ENCODE measurements around the gene STX11.

Gene STX11

DNA sequence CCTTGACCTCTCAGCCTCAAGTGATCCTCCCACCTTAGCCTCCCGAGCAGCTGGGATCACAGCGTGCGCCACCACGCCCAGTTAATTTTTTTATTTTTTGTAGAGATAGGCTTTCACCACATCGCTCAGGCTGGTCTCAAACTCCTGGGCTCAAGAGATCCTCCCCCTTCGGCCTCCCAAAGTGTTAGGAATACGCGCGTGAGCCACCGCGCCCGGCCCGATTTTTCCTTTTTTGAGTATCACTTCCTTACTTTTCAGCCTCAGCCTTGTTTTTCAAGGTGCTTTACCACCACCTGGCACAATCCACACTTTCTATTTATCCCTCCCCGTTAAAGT is 791 bp upstream of the STX11 start:
- Histone ChIP-seq H3K18ac (ENCODE audit: low read depth in 1 of 2, low read length in 2 of 2) (peak overlapping the region in 1 of 2 experiments; percentile 8), H3K27me3 (ENCODE audit: control insufficient read depth in 1 of 2, insufficient read depth in 1 of 2, low read length in 2 of 2) (peaks cover 0 to 15% of the 10 kb centered on the region in 2 experiments), H3K4ac (ENCODE audit: low read depth in 1 of 2, low read length in 2 of 2) (no peak overlapping the region), H2AK5ac (ENCODE audit: low read length, severe bottlenecking) (no peak overlapping the region), H3K4me1 (ENCODE audit: control insufficient read depth, insufficient read depth, low read depth, low read length) (peaks cover 7% of the 10 kb centered on the region), H3K9ac (ENCODE audit: low read length) (no peak overlapping the region), H2BK15ac (ENCODE audit: low read depth, poor library complexity, severe bottlenecking) (no peak overlapping the region), H4K8ac (ENCODE audit: low read length) (no peak overlapping the region), H3K36me3 (ENCODE audit: control insufficient read depth in 1 of 2, insufficient read depth in 2 of 2, low read depth in 1 of 2, low read length in 2 of 2) (no peaks in the 10 kb centered on the region), H3K23ac (ENCODE audit: low read length in 2 of 2) (no peak overlapping the region), H3K9me3 (ENCODE audit: control insufficient read depth, low read length) (no peaks in the 10 kb centered on the region), H3K4me2 (ENCODE audit: low read length, poor library complexity, severe bottlenecking) (peak overlapping the region; percentile 99), H3K27ac (ENCODE audit: low read length, poor library complexity, severe bottlenecking) (no peak overlapping the region), H3K79me1 (replicated peaks; ENCODE audit: low read length, poor library complexity, severe bottlenecking) (peaks cover 2% of the 10 kb centered on the region), H4K91ac (ENCODE audit: low read length) (no peak overlapping the region), H2AFZ (ENCODE audit: low read depth, low read length) (peak overlapping the region; percentile 91), H3K4me3 (ENCODE audit: insufficient read depth in 1 of 2, low read depth in 1 of 2, low read length in 2 of 2) (peak overlapping the region; percentile 77 to 87), H2BK12ac (ENCODE audit: low read length in 2 of 2) (no peak overlapping the region), H2BK5ac (ENCODE audit: low read depth, low read length, poor library complexity, severe bottlenecking) (no peak overlapping the region), H2BK120ac (ENCODE audit: low read depth, low read length) (no peak overlapping the region), H3K14ac (ENCODE audit: low read length in 2 of 2) (no peak overlapping the region)
- WGBS = 83% methylated on average over 7 of the region's 14 CpGs
- DNase-seq = no peak

DNA sequence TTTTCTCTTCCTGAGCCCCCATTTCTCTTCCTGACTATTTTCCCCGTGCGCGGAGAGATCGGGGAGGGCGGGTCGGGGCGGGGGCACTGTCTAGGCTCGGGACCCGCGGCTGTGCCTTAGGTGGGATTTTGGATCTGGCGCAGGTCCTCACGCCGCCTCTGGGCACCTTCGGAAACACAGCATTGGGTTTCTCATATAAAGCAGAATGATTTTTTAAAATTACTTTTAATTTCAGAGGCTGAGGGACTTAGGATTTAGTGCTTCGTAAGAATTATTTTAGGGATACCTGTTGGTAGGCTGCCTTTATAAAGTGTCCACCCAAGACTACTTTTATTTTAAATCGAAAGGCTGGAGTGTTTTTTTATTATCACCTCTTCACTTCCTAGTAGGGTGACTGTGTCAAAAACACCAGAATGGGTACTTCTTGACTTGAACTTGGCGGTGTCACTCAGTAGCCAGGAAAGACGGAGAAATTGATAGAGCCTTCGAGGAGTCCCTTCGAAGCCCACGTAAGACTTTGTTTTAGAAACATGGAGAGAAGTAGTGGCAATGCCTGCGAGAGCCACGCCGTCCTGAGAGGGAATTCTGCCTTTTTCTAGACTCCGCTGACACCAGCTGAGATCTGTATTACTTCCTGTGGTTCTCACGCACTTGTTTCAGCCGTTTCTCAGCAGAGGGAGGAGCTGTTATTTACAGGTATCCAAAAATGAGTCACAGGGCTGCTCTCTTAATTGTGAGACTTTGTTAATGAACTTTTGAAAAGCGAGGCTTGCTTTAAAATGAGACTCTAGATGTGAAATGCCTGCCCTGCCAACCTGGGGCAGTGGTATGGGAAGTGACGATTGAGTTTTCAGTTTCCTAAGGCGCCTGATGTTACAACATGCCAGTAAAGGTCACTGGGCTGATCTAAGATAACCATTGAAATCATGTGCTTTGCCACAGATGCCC is 667 bp downstream of the STX11 start:
- H2BK5ac ChIP-seq (ENCODE audit: low read depth, low read length, poor library complexity, severe bottlenecking) = no peak overlapping the region
- no peak overlapping the region for H3K23ac ChIP-seq (ENCODE audit: low read length in 2 of 2)
- no peak overlapping the region for H2BK120ac ChIP-seq (ENCODE audit: low read depth, low read length)
- H3K18ac ChIP-seq (ENCODE audit: low read depth in 1 of 2, low read length in 2 of 2) = peak overlapping the region in 1 of 2 experiments; percentile 34
- no peak overlapping the region for H4K8ac ChIP-seq (ENCODE audit: low read length)
- peaks cover 0 to 15% of the 10 kb centered on the region in 2 experiments for H3K27me3 ChIP-seq (ENCODE audit: control insufficient read depth in 1 of 2, insufficient read depth in 1 of 2, low read length in 2 of 2)
- DNase-seq = peak; percentile 37
- H3K9ac ChIP-seq (ENCODE audit: low read length) = peak overlapping the region; percentile 66
- H3K14ac ChIP-seq (ENCODE audit: low read length in 2 of 2) = no peak overlapping the region
- 13% methylated on average over 24 of the region's 30 CpGs for WGBS
- H3K4me1 ChIP-seq (ENCODE audit: control insufficient read depth, insufficient read depth, low read depth, low read length) = peaks cover 7% of the 10 kb centered on the region
- H3K4ac ChIP-seq (ENCODE audit: low read depth in 1 of 2, low read length in 2 of 2) = no peak overlapping the region
- H3K4me2 ChIP-seq (ENCODE audit: low read length, poor library complexity, severe bottlenecking) = peak overlapping the region; percentile 99
- H3K36me3 ChIP-seq (ENCODE audit: control insufficient read depth in 1 of 2, insufficient read depth in 2 of 2, low read depth in 1 of 2, low read length in 2 of 2) = no peaks in the 10 kb centered on the region
- no peak overlapping the region for H2BK12ac ChIP-seq (ENCODE audit: low read length in 2 of 2)
- no peak overlapping the region for H3K27ac ChIP-seq (ENCODE audit: low read length, poor library complexity, severe bottlenecking)
- peaks cover 2% of the 10 kb centered on the region for H3K79me1 ChIP-seq (replicated peaks; ENCODE audit: low read length, poor library complexity, severe bottlenecking)
- H3K4me3 ChIP-seq (ENCODE audit: insufficient read depth in 1 of 2, low read depth in 1 of 2, low read length in 2 of 2) = peak overlapping the region; percentile 77 to 87
- H2BK15ac ChIP-seq (ENCODE audit: low read depth, poor library complexity, severe bottlenecking) = no peak overlapping the region
- no peaks in the 10 kb centered on the region for H3K9me3 ChIP-seq (ENCODE audit: control insufficient read depth, low read length)
- H2AK5ac ChIP-seq (ENCODE audit: low read length, severe bottlenecking) = no peak overlapping the region
- H4K91ac ChIP-seq (ENCODE audit: low read length) = no peak overlapping the region
- H2AFZ ChIP-seq (ENCODE audit: low read depth, low read length) = peak overlapping the region; percentile 51

GRCh38 chr6:144152334-144152900 is 2.1 kb downstream of the STX11 start:
- Histone ChIP-seq H3K79me1 (replicated peaks; ENCODE audit: low read length, poor library complexity, severe bottlenecking) (peaks cover 7% of the 10 kb centered on the region), H4K91ac (ENCODE audit: low read length) (no peak overlapping the region), H3K36me3 (ENCODE audit: control insufficient read depth in 1 of 2, insufficient read depth in 2 of 2, low read depth in 1 of 2, low read length in 2 of 2) (no peaks in the 10 kb centered on the region), H2BK15ac (ENCODE audit: low read depth, poor library complexity, severe bottlenecking) (no peak overlapping the region), H3K23ac (ENCODE audit: low read length in 2 of 2) (no peak overlapping the region), H3K18ac (ENCODE audit: low read depth in 1 of 2, low read length in 2 of 2) (no peak overlapping the region), H2BK120ac (ENCODE audit: low read depth, low read length) (no peak overlapping the region), H3K9me3 (ENCODE audit: control insufficient read depth, low read length) (no peaks in the 10 kb centered on the region), H3K4ac (ENCODE audit: low read depth in 1 of 2, low read length in 2 of 2) (no peak overlapping the region), H2BK12ac (ENCODE audit: low read length in 2 of 2) (no peak overlapping the region), H4K8ac (ENCODE audit: low read length) (no peak overlapping the region), H3K14ac (ENCODE audit: low read length in 2 of 2) (no peak overlapping the region), H3K27me3 (ENCODE audit: control insufficient read depth in 1 of 2, insufficient read depth in 1 of 2, low read length in 2 of 2) (peaks cover 0 to 15% of the 10 kb centered on the region in 2 experiments), H3K9ac (ENCODE audit: low read length) (no peak overlapping the region), H3K27ac (ENCODE audit: low read length, poor library complexity, severe bottlenecking) (no peak overlapping the region), H2AFZ (ENCODE audit: low read depth, low read length) (no peak overlapping the region), H2BK5ac (ENCODE audit: low read depth, low read length, poor library complexity, severe bottlenecking) (no peak overlapping the region), H3K4me2 (ENCODE audit: low read length, poor library complexity, severe bottlenecking) (no peak overlapping the region), H2AK5ac (ENCODE audit: low read length, severe bottlenecking) (no peak overlapping the region), H3K4me1 (ENCODE audit: control insufficient read depth, insufficient read depth, low read depth, low read length) (peaks cover 12% of the 10 kb centered on the region), H3K4me3 (ENCODE audit: insufficient read depth in 1 of 2, low read depth in 1 of 2, low read length in 2 of 2) (peak overlapping the region in 1 of 2 experiments; percentile 15)
- 96% methylated on average over 6 of the region's 6 CpGs for WGBS
- DNase-seq = no peak

- no peak for DNase-seq
- Histone ChIP-seq H3K9ac (ENCODE audit: low read length) (no peak overlapping the region), H2BK120ac (ENCODE audit: low read depth, low read length) (no peak overlapping the region), H3K4ac (ENCODE audit: low read depth in 1 of 2, low read length in 2 of 2) (no peak overlapping the region), H2AFZ (ENCODE audit: low read depth, low read length) (no peak overlapping the region), H3K18ac (ENCODE audit: low read depth in 1 of 2, low read length in 2 of 2) (no peak overlapping the region), H3K79me1 (replicated peaks; ENCODE audit: low read length, poor library complexity, severe bottlenecking) (peaks cover 7% of the 10 kb centered on the region), H3K4me3 (ENCODE audit: insufficient read depth in 1 of 2, low read depth in 1 of 2, low read length in 2 of 2) (no peak overlapping the region), H2AK5ac (ENCODE audit: low read length, severe bottlenecking) (no peak overlapping the region), H3K27me3 (ENCODE audit: control insufficient read depth in 1 of 2, insufficient read depth in 1 of 2, low read length in 2 of 2) (peaks cover 0 to 15% of the 10 kb centered on the region in 2 experiments), H3K4me1 (ENCODE audit: control insufficient read depth, insufficient read depth, low read depth, low read length) (peaks cover 13% of the 10 kb centered on the region), H2BK12ac (ENCODE audit: low read length in 2 of 2) (no peak overlapping the region), H3K9me3 (ENCODE audit: control insufficient read depth, low read length) (no peaks in the 10 kb centered on the region), H2BK15ac (ENCODE audit: low read depth, poor library complexity, severe bottlenecking) (no peak overlapping the region), H4K91ac (ENCODE audit: low read length) (no peak overlapping the region), H3K23ac (ENCODE audit: low read length in 2 of 2) (no peak overlapping the region), H3K4me2 (ENCODE audit: low read length, poor library complexity, severe bottlenecking) (no peak overlapping the region), H3K14ac (ENCODE audit: low read length in 2 of 2) (no peak overlapping the region), H3K27ac (ENCODE audit: low read length, poor library complexity, severe bottlenecking) (no peak overlapping the region), H4K8ac (ENCODE audit: low read length) (no peak overlapping the region), H2BK5ac (ENCODE audit: low read depth, low read length, poor library complexity, severe bottlenecking) (no peak overlapping the region), H3K36me3 (ENCODE audit: control insufficient read depth in 1 of 2, insufficient read depth in 2 of 2, low read depth in 1 of 2, low read length in 2 of 2) (no peaks in the 10 kb centered on the region)
- WGBS = 94% methylated on average over 5 of the region's 5 CpGs
Observed at GRCh38 chr6:144153260-144153659, 2.9 kb downstream of the STX11 start.

All from mesenchymal stem cell (in vitro differentiated cells and primary cell).